ENCODE measurements around the gene GARNL3. TPM values are rescaled to one million over a fixed set of nuclear protein-coding genes. Genes with fewer than 3 reads are reported as not detected.

GARNL3 gene
- total RNA-seq, 2 experiments from 2014 or later, result 16.1 to 17.2 TPM

- H3K79me2 ChIP-seq (ENCODE audit: insufficient read depth, low read depth, low read length), result no peaks in the 10 kb centered on the region
- H3K4me1 ChIP-seq (ENCODE audit: insufficient read depth, low read length, poor library complexity, severe bottlenecking), result peaks cover 37% of the 10 kb centered on the region
- H3K4me3 ChIP-seq (ENCODE audit: low read depth, low read length, poor library complexity, severe bottlenecking), result no peak overlapping the region
- ChIA-PET POLR2A (interaction anchor here (1.0 kb wide), 1 partner anchor 177 kb away, joined by 3 read pairs; no protein-coding TSS in a partner anchor), CTCF (ENCODE audit: unreplicated experiment) (no interaction called here)
- TF ChIP-seq, protein P1, sequence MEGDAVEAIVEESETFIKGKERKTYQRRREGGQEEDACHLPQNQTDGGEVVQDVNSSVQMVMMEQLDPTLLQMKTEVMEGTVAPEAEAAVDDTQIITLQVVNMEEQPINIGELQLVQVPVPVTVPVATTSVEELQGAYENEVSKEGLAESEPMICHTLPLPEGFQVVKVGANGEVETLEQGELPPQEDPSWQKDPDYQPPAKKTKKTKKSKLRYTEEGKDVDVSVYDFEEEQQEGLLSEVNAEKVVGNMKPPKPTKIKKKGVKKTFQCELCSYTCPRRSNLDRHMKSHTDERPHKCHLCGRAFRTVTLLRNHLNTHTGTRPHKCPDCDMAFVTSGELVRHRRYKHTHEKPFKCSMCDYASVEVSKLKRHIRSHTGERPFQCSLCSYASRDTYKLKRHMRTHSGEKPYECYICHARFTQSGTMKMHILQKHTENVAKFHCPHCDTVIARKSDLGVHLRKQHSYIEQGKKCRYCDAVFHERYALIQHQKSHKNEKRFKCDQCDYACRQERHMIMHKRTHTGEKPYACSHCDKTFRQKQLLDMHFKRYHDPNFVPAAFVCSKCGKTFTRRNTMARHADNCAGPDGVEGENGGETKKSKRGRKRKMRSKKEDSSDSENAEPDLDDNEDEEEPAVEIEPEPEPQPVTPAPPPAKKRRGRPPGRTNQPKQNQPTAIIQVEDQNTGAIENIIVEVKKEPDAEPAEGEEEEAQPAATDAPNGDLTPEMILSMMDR (conservative IDR thresholded peaks at IDR 0.05; ENCODE audit: low read length), result no peak
- TF ChIP-seq EZH2phosphoT487 (IDR thresholded peaks at IDR 0.05; ENCODE audit: borderline replicate concordance, low read depth, low read length), result no peak
- intact Hi-C loops (cut with micrococcal nuclease; ENCODE audit: unreplicated experiment), result no loop called here
- H3K4me2 ChIP-seq (ENCODE audit: low read length), result no peak overlapping the region
- no peaks in the 10 kb centered on the region for H4K20me1 ChIP-seq (ENCODE audit: insufficient read depth, low read length)
- H3K36me3 ChIP-seq (ENCODE audit: insufficient read depth, low read length), result no peaks in the 10 kb centered on the region
- H3K27ac ChIP-seq (ENCODE audit: low read depth, low read length, poor library complexity, severe bottlenecking), result no peak overlapping the region
- H2AFZ ChIP-seq (ENCODE audit: low read length), result no peak overlapping the region
- no peak for DNase-seq (ENCODE audit: low spot score)
- H3K9me2 ChIP-seq (ENCODE audit: insufficient read depth, low read length), result no peaks in the 10 kb centered on the region
- no TSS peak for BruUV-seq (replicated peaks)
- H3K9me3 ChIP-seq (ENCODE audit: low read length), result no peaks in the 10 kb centered on the region
These were observed 45.1 kb upstream of the GARNL3 start for GRCh38 chr9:127219520-127219919.

- intact Hi-C loops (cut with micrococcal nuclease; ENCODE audit: unreplicated experiment), result no loop called here
- Histone ChIP-seq H3K36me3 (ENCODE audit: insufficient read depth, low read length) (no peaks in the 10 kb centered on the region), H3K4me1 (ENCODE audit: insufficient read depth, low read length, poor library complexity, severe bottlenecking) (peaks cover 46% of the 10 kb centered on the region), H3K4me2 (ENCODE audit: low read length) (peak overlapping the region; percentile 55), H3K79me2 (ENCODE audit: insufficient read depth, low read depth, low read length) (no peaks in the 10 kb centered on the region), H3K4me3 (ENCODE audit: low read depth, low read length, poor library complexity, severe bottlenecking) (peak overlapping the region; percentile 25), H2AFZ (ENCODE audit: low read length) (peak overlapping the region; percentile 92), H3K9me3 (ENCODE audit: low read length) (no peaks in the 10 kb centered on the region), H3K9me2 (ENCODE audit: insufficient read depth, low read length) (no peaks in the 10 kb centered on the region), H3K27ac (ENCODE audit: low read depth, low read length, poor library complexity, severe bottlenecking) (peak overlapping the region; percentile 47), H4K20me1 (ENCODE audit: insufficient read depth, low read length) (no peaks in the 10 kb centered on the region)
- POLR2A ChIA-PET, result no interaction called here
- CTCF ChIA-PET (ENCODE audit: unreplicated experiment), result no interaction called here
- peak; percentile 84 for DNase-seq (ENCODE audit: low spot score)
- TF ChIP-seq EZH2phosphoT487 (IDR thresholded peaks at IDR 0.05; ENCODE audit: borderline replicate concordance, low read depth, low read length), result no peak
- TF ChIP-seq, protein P1 (conservative IDR thresholded peaks at IDR 0.05; ENCODE audit: low read length), result no peak
- BruUV-seq (replicated peaks), result no TSS peak
These were observed 42.9 kb upstream of the GARNL3 start for GRCh38 chr9:127221695-127222094.

DNA sequence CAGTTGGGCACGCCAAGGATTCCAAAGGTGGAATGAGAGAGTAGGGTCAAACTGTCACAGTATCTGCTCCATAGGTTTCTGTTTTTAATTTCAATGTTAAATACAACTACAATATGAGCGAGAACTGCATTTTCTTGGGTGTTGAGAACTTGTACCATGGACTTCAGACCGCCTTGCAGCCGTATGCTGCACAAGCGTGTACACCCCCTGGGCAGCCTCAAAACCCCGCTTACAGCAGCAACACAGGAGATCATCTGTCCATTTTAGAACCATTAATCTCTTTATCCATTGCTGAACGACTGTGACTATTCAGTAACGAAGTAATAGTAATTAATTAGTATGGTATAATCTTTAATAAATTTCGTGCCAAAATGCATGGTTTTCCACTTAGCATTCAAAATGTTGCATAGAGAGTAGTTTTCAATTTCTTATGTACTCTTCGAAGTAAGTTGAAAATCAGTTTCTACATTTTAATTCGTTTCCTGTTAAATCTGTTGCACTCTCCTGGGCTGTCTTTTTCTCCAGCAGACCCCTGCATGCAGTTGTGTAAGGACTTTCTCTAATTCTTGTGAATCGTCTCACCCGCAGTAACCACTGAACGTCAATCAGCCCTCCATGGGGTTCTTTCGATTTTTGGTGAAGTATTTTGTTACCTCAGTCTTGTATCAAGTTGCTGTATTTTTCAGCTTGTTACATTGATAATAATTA, 42.0 kb upstream of the GARNL3 start:
- CTCF ChIA-PET (ENCODE audit: unreplicated experiment), result no interaction called here
- Histone ChIP-seq H3K9me2 (ENCODE audit: insufficient read depth, low read length) (no peaks in the 10 kb centered on the region), H2AFZ (ENCODE audit: low read length) (peak overlapping the region; percentile 92), H4K20me1 (ENCODE audit: insufficient read depth, low read length) (no peaks in the 10 kb centered on the region), H3K79me2 (ENCODE audit: insufficient read depth, low read depth, low read length) (no peaks in the 10 kb centered on the region), H3K4me2 (ENCODE audit: low read length) (peak overlapping the region; percentile 55), H3K36me3 (ENCODE audit: insufficient read depth, low read length) (no peaks in the 10 kb centered on the region), H3K4me3 (ENCODE audit: low read depth, low read length, poor library complexity, severe bottlenecking) (peak overlapping the region; percentile 25), H3K9me3 (ENCODE audit: low read length) (no peaks in the 10 kb centered on the region), H3K27ac (ENCODE audit: low read depth, low read length, poor library complexity, severe bottlenecking) (peak overlapping the region; percentile 47), H3K4me1 (ENCODE audit: insufficient read depth, low read length, poor library complexity, severe bottlenecking) (peaks cover 46% of the 10 kb centered on the region)
- DNase-seq (ENCODE audit: low spot score), result no peak
- POLR2A ChIA-PET, result no interaction called here
- TF ChIP-seq, protein P1 (conservative IDR thresholded peaks at IDR 0.05; ENCODE audit: low read length), result no peak
- TF ChIP-seq EZH2phosphoT487 (IDR thresholded peaks at IDR 0.05; ENCODE audit: borderline replicate concordance, low read depth, low read length), result no peak
- BruUV-seq (replicated peaks), result no TSS peak
- intact Hi-C loops (cut with micrococcal nuclease; ENCODE audit: unreplicated experiment), result no loop called here

Data from OCI-LY7 (cell line).